Measurements from ENCODE around the gene PDZD2.

PDZD2 gene

DNA sequence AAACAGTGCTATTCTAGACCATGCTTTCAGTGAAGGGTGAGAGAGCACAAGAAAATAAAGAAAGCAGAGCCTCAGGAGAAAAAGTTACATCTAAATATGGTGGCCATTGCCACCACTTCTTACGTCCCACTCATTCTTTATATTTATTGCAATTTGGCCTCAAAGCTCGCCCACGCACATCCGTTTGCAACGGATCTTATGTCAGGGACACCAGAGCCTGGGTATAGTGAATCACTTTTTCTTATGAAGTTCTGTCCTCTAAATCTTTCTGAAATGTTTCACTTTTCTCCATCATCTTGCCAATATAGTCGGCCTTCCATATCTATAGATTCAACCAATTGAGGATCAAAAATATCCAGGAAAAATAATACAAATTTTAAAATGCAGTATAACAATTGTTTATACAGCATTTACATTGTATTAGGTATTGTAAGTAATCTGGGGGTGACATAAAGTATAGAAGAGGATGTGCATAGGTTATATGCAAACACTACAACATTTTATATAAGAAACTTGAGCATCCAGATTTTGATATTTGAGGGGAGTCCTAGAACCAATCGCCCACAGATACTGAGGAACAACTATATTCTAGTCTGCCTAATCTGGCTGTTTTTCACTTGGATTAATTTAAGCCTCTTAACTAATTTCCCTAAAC is 500.0 kb downstream of the PDZD2 start:
- DNase-seq: no peak
- peaks cover 48% of the 10 kb centered on the region for H3K36me3 ChIP-seq
- peak overlapping the region; percentile 10 for H3K4me3 ChIP-seq (ENCODE audit: low read depth, low read length)
- no peaks in the 10 kb centered on the region for H3K9me3 ChIP-seq (ENCODE audit: severe bottlenecking)
- TF ChIP-seq, protein P1, sequence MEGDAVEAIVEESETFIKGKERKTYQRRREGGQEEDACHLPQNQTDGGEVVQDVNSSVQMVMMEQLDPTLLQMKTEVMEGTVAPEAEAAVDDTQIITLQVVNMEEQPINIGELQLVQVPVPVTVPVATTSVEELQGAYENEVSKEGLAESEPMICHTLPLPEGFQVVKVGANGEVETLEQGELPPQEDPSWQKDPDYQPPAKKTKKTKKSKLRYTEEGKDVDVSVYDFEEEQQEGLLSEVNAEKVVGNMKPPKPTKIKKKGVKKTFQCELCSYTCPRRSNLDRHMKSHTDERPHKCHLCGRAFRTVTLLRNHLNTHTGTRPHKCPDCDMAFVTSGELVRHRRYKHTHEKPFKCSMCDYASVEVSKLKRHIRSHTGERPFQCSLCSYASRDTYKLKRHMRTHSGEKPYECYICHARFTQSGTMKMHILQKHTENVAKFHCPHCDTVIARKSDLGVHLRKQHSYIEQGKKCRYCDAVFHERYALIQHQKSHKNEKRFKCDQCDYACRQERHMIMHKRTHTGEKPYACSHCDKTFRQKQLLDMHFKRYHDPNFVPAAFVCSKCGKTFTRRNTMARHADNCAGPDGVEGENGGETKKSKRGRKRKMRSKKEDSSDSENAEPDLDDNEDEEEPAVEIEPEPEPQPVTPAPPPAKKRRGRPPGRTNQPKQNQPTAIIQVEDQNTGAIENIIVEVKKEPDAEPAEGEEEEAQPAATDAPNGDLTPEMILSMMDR (IDR thresholded peaks at IDR 0.05; ENCODE audit: low read depth, low read length): no peak
- peak overlapping the region; percentile 6 for H3K27ac ChIP-seq
- no peaks in the 10 kb centered on the region for H3K27me3 ChIP-seq (ENCODE audit: insufficient read depth, low read depth, severe bottlenecking)

DNA sequence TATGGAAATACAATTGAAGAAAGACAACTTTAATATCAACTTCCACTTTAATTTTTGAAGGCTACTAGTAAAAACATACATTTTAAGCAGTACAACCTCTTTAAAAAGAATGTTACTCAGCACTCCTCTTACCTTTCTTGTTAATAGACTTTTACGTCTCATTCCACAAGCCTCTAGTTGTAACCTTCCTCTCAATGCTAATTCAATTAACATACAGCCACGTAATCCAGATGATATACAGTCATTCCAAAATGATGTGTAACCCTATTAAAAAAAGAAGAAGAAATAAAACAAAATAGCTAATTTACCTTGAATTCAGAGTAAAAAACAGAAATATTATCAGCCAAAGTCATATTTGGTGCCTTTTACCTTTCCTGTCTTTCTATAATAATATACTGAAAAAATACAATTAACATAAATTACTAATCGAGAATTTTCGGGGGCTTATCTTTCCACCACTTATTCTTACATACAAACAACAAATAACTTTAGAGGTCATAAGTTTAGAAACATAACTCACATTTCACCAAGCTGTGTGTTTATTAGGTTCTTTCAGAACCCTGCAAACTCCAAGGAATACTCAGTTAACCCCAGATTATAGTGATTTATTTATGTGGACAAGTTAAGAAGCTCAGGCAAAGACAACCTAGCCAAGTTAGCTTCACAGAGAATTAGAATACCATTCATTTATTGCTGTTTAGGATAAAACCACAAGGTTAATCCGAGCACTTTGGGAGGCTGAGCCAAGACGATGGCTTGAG is 504.9 kb downstream of the PDZD2 start:
- Histone ChIP-seq H3K4me3 (ENCODE audit: low read depth, low read length) (peak overlapping the region; percentile 28), H3K27me3 (ENCODE audit: insufficient read depth, low read depth, severe bottlenecking) (no peaks in the 10 kb centered on the region), H3K27ac (peak overlapping the region; percentile 77), H3K36me3 (peaks cover 22% of the 10 kb centered on the region), H3K9me3 (ENCODE audit: severe bottlenecking) (peaks cover 3% of the 10 kb centered on the region)
- TF ChIP-seq, protein P1 (IDR thresholded peaks at IDR 0.05; ENCODE audit: low read depth, low read length): no peak
- DNase-seq: peak; percentile 78

DNA sequence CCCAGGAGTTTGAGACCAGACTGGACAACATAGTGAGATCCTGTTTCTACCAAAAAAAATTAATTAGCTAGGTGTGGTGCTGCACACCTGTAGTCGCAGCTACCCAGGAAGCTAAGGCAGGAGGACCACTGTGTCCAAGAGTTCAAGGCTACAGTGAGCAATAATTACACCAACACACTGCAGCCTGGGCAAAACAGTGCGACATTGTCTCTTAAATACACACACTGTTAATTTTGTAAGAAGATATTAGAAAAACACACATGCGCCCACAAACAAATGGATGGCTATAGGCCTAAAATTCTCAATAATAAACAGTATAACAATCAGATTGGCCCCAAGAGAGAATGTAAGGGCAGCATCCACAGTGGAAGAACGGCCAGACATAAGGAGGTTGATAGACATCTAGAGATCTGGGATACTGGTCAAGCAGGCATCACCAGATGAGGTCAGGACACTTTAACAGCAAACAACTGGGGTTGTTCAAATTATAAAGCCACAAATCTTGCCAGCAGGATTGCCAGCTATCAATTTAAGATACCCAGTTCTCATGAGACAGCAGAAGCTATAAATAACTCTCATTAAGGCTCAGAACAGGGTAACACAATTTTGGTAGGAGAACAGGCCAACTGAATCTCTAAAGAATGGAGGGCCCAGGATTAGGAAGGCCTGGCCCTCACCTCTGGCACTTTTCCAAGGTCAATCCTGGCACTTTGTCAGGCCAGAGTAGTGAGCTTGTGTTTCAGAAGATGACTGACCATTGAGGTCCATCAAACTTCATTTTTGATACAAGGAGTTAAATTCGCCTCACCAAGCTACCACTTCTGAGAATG is 505.7 kb downstream of the PDZD2 start:
- H3K9me3 ChIP-seq (ENCODE audit: severe bottlenecking): peaks cover 3% of the 10 kb centered on the region
- TF ChIP-seq, protein P1 (IDR thresholded peaks at IDR 0.05; ENCODE audit: low read depth, low read length): no peak
- H3K27ac ChIP-seq: peak overlapping the region; percentile 37
- no peak overlapping the region for H3K4me3 ChIP-seq (ENCODE audit: low read depth, low read length)
- H3K36me3 ChIP-seq: peaks cover 27% of the 10 kb centered on the region
- no peaks in the 10 kb centered on the region for H3K27me3 ChIP-seq (ENCODE audit: insufficient read depth, low read depth, severe bottlenecking)
- no peak for DNase-seq

DNA sequence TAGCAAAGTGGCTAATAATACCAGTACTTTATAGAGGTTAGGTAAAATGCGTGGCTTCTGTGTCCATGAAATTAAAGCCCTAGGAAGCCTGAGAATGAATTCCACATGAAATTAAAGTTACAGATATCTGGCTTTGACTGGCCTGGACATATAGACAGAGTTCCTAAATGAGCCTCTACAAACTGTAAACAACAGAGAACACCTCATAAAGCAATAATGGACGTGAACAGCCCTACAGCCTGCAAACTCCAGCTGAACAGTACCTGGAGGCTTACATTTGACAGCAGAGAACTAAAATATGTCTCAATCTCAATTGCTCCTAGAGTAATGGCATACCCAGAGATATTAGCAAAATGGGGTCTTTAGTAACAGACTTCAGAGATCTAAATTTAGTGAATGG is 506.4 kb downstream of the PDZD2 start:
- no peak overlapping the region for H3K4me3 ChIP-seq (ENCODE audit: low read depth, low read length)
- TF ChIP-seq, protein P1 (IDR thresholded peaks at IDR 0.05; ENCODE audit: low read depth, low read length): no peak
- H3K27ac ChIP-seq: peak overlapping the region; percentile 37
- DNase-seq: no peak
- peaks cover 27% of the 10 kb centered on the region for H3K36me3 ChIP-seq
- peaks cover 3% of the 10 kb centered on the region for H3K9me3 ChIP-seq (ENCODE audit: severe bottlenecking)
- no peaks in the 10 kb centered on the region for H3K27me3 ChIP-seq (ENCODE audit: insufficient read depth, low read depth, severe bottlenecking)

DNA sequence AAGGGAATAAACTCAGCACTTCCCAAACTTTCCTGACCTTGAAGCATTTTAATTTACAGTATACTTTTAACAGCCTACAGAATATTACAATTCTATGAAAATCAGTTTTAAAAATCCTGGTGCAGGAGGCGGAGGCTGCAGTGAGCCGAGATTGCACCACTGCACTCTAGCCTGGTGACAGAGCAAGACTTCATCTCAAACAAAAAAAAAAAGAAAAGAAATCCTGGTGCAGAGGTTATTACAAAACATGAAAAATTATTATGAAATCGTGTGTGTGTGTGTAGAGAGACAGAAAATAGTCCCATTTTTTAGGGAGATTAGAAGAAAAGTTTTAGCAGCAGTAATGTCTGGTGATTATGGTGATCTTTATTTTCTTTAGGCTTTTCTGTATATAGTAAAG is 508.3 kb downstream of the PDZD2 start:
- no peak overlapping the region for H3K27ac ChIP-seq
- H3K36me3 ChIP-seq: peaks cover 17% of the 10 kb centered on the region
- H3K9me3 ChIP-seq (ENCODE audit: severe bottlenecking): peaks cover 3% of the 10 kb centered on the region
- H3K27me3 ChIP-seq (ENCODE audit: insufficient read depth, low read depth, severe bottlenecking): no peaks in the 10 kb centered on the region
- TF ChIP-seq, protein P1 (IDR thresholded peaks at IDR 0.05; ENCODE audit: low read depth, low read length): no peak
- no peak overlapping the region for H3K4me3 ChIP-seq (ENCODE audit: low read depth, low read length)
- DNase-seq: no peak

Data from WERI-Rb-1 (cell line).